Activated CD8-positive, alpha-beta memory T cell treated with anti-CD3 and anti-CD28 coated beads, Interleukin-2, amount 10 ng/mL, durations not matched to agents 7 days and 5 days (primary cell): ENCODE results near the gene WWOX. TPM values are rescaled to one million over a fixed set of nuclear protein-coding genes. Genes with fewer than 3 reads are reported as not detected.
A peak's percentile ranks its signal among the peaks of the same experiment; 100 is the strongest.

Experiments used
- ATAC-seq: fragments of 150-1000 bp; cut with Tn5 transposase; one replicate; pipeline ENCODE4 v1.10.0; 2021; ENCODE audit warnings: moderate library complexity
- CTCF ChIA-PET: fragments of 350-600 bp; sonication (Branson Sonifier 250); formaldehyde crosslinking; loops from one replicate; lab custom pipeline; 2021; ENCODE audit warnings: antibody characterized with exemption; lab: Charles Lee
- DNase-seq: peaks from one replicate; pipeline ENCODE4 v3.0.0-alpha.2; 2020
- H3K27ac Mint-ChIP-seq: one replicate; pipeline ENCODE4 v1.8.0; 2021; ENCODE audit warnings: mild to moderate bottlenecking, mixed read lengths
- H3K27me3 Mint-ChIP-seq: one replicate; pipeline ENCODE4 v1.8.0; 2021; ENCODE audit warnings: mixed read lengths
- H3K36me3 Mint-ChIP-seq: one replicate; pipeline ENCODE4 v1.8.0; 2021; ENCODE audit warnings: mild to moderate bottlenecking, mixed read lengths
- H3K4me1 Mint-ChIP-seq: one replicate; pipeline ENCODE4 v1.8.0; 2021; ENCODE audit warnings: mixed read lengths
- H3K4me3 Mint-ChIP-seq: one replicate; pipeline ENCODE4 v1.8.0; 2021; ENCODE audit warnings: mild to moderate bottlenecking, moderate library complexity, mixed read lengths
- H3K9me3 Mint-ChIP-seq: one replicate; pipeline ENCODE4 v1.8.0; 2022; ENCODE audit warnings: low read depth, mixed read lengths
- total RNA-seq, 2 experiments: library from RNA; stranded (reverse); gene quantifications; one replicate each; pipeline ENCODE4 v1.2.3, GENCODE V29; 2021

Gene WWOX
- total RNA-seq, 2 experiments from 2014 or later: 25.2 to 38.8 TPM

GRCh38 chr16:79089735-79090284 lies 990.4 kb downstream of the WWOX start:
- peak overlapping the region; percentile 80 for H3K27ac Mint-ChIP-seq
- H3K36me3 Mint-ChIP-seq: peaks cover 3% of the 10 kb centered on the region
- peak; percentile 85 for DNase-seq
- CTCF ChIA-PET: interaction anchor here (1.4 kb wide), 1 partner anchor 12 kb away, joined by 3 read pairs; no protein-coding TSS in a partner anchor
- peak overlapping the region; percentile 44 for H3K4me3 Mint-ChIP-seq
- peaks cover 27% of the 10 kb centered on the region for H3K27me3 Mint-ChIP-seq
- H3K9me3 Mint-ChIP-seq: no peaks in the 10 kb centered on the region
- ATAC-seq: peak; percentile 76
- H3K4me1 Mint-ChIP-seq: peaks cover 41% of the 10 kb centered on the region

GRCh38 chr16:79090966-79091365 lies 991.5 kb downstream of the WWOX start:
- DNase-seq (no peak), ATAC-seq (no peak)
- no peaks in the 10 kb centered on the region for H3K9me3 Mint-ChIP-seq
- H3K4me3 Mint-ChIP-seq: no peak overlapping the region
- peaks cover 40% of the 10 kb centered on the region for H3K4me1 Mint-ChIP-seq
- H3K27me3 Mint-ChIP-seq: peaks cover 32% of the 10 kb centered on the region
- CTCF ChIA-PET: no interaction called here
- no peak overlapping the region for H3K27ac Mint-ChIP-seq
- peaks cover 3% of the 10 kb centered on the region for H3K36me3 Mint-ChIP-seq

GRCh38 chr16:79092846-79093245 lies 993.4 kb downstream of the WWOX start:
- Mint-ChIP-seq H3K9me3 (no peaks in the 10 kb centered on the region), H3K4me3 (no peak overlapping the region), H3K27me3 (peaks cover 35% of the 10 kb centered on the region), H3K36me3 (peaks cover 3% of the 10 kb centered on the region), H3K4me1 (peaks cover 40% of the 10 kb centered on the region), H3K27ac (no peak overlapping the region)
- DNase-seq (no peak), ATAC-seq (no peak)
- CTCF ChIA-PET: no interaction called here

- Mint-ChIP-seq H3K4me1 (peaks cover 40% of the 10 kb centered on the region), H3K9me3 (no peaks in the 10 kb centered on the region), H3K27ac (no peak overlapping the region), H3K4me3 (no peak overlapping the region), H3K27me3 (peaks cover 35% of the 10 kb centered on the region), H3K36me3 (peaks cover 3% of the 10 kb centered on the region)
- DNase-seq: peak; percentile 55
- ATAC-seq: peak; percentile 35
- CTCF ChIA-PET: no interaction called here
Measured at GRCh38 chr16:79093554-79093967, 994.1 kb downstream of the WWOX start.

GRCh38 chr16:79096246-79096645 lies 996.8 kb downstream of the WWOX start:
- H3K27me3 Mint-ChIP-seq: peaks cover 47% of the 10 kb centered on the region

GRCh38 chr16:79097166-79097565 lies 997.7 kb downstream of the WWOX start:
- Mint-ChIP-seq H3K36me3 (peaks cover 2% of the 10 kb centered on the region), H3K4me3 (no peak overlapping the region), H3K4me1 (peaks cover 14% of the 10 kb centered on the region), H3K27ac (no peak overlapping the region), H3K9me3 (no peaks in the 10 kb centered on the region), H3K27me3 (peaks cover 49% of the 10 kb centered on the region)
- DNase-seq (no peak), ATAC-seq (no peak)
- CTCF ChIA-PET: no interaction called here

More at GRCh38 chr16:79096246-79096645, 996.8 kb downstream of the WWOX start:
- H3K27ac Mint-ChIP-seq: no peak overlapping the region
- CTCF ChIA-PET: no interaction called here
- H3K4me1 Mint-ChIP-seq: peaks cover 17% of the 10 kb centered on the region
- H3K36me3 Mint-ChIP-seq: peaks cover 2% of the 10 kb centered on the region
- H3K4me3 Mint-ChIP-seq: no peak overlapping the region
- no peak for ATAC-seq
- H3K9me3 Mint-ChIP-seq: no peaks in the 10 kb centered on the region
- DNase-seq: no peak

GRCh38 chr16:79097771-79098170 lies 998.3 kb downstream of the WWOX start:
- Mint-ChIP-seq H3K27ac (no peak overlapping the region), H3K9me3 (no peaks in the 10 kb centered on the region), H3K4me3 (no peak overlapping the region), H3K27me3 (peaks cover 49% of the 10 kb centered on the region), H3K36me3 (peaks cover 2% of the 10 kb centered on the region), H3K4me1 (peaks cover 10% of the 10 kb centered on the region)
- DNase-seq: no peak
- CTCF ChIA-PET: no interaction called here
- ATAC-seq: no peak

- Mint-ChIP-seq H3K27me3 (peaks cover 48% of the 10 kb centered on the region), H3K4me3 (no peak overlapping the region), H3K9me3 (no peaks in the 10 kb centered on the region), H3K4me1 (peaks cover 1% of the 10 kb centered on the region), H3K27ac (no peak overlapping the region), H3K36me3 (peaks cover 2% of the 10 kb centered on the region)
- DNase-seq: no peak
- ATAC-seq: no peak
- CTCF ChIA-PET: no interaction called here
Measured at GRCh38 chr16:79098907-79099306, 999.5 kb downstream of the WWOX start.

GRCh38 chr16:79099716-79100115 lies 1000.3 kb downstream of the WWOX start:
- Mint-ChIP-seq H3K27ac (no peak overlapping the region), H3K27me3 (peaks cover 44% of the 10 kb centered on the region), H3K4me1 (no peaks in the 10 kb centered on the region), H3K9me3 (no peaks in the 10 kb centered on the region), H3K4me3 (no peak overlapping the region), H3K36me3 (peaks cover 2% of the 10 kb centered on the region)
- ATAC-seq: no peak
- no peak for DNase-seq
- CTCF ChIA-PET: no interaction called here

- CTCF ChIA-PET: interaction anchor here (0.7 kb wide), 1 partner anchor 1425 kb away, joined by 3 read pairs; no protein-coding TSS in a partner anchor
- no peak for ATAC-seq
- no peak for DNase-seq
- Mint-ChIP-seq H3K36me3 (peaks cover 2% of the 10 kb centered on the region), H3K27me3 (peaks cover 38% of the 10 kb centered on the region), H3K27ac (no peak overlapping the region), H3K9me3 (no peaks in the 10 kb centered on the region), H3K4me3 (no peak overlapping the region), H3K4me1 (no peaks in the 10 kb centered on the region)
Measured at GRCh38 chr16:79100447-79100846, 1001.0 kb downstream of the WWOX start.

GRCh38 chr16:79101491-79101890 lies 1002.0 kb downstream of the WWOX start:
- Mint-ChIP-seq H3K4me3 (no peak overlapping the region), H3K9me3 (no peaks in the 10 kb centered on the region), H3K27ac (no peak overlapping the region), H3K27me3 (peaks cover 33% of the 10 kb centered on the region), H3K36me3 (peaks cover 2% of the 10 kb centered on the region), H3K4me1 (no peaks in the 10 kb centered on the region)
- ATAC-seq: no peak
- no peak for DNase-seq
- CTCF ChIA-PET: no interaction called here

- Mint-ChIP-seq H3K27me3 (peaks cover 17% of the 10 kb centered on the region), H3K36me3 (peaks cover 2% of the 10 kb centered on the region), H3K9me3 (no peaks in the 10 kb centered on the region), H3K4me3 (no peak overlapping the region), H3K27ac (no peak overlapping the region), H3K4me1 (no peaks in the 10 kb centered on the region)
- DNase-seq (no peak), ATAC-seq (no peak)
- CTCF ChIA-PET: no interaction called here
Measured at GRCh38 chr16:79104567-79104966, 1005.1 kb downstream of the WWOX start.

- Mint-ChIP-seq H3K4me1 (no peaks in the 10 kb centered on the region), H3K27me3 (peaks cover 7% of the 10 kb centered on the region), H3K9me3 (no peaks in the 10 kb centered on the region), H3K36me3 (no peaks in the 10 kb centered on the region), H3K27ac (no peak overlapping the region), H3K4me3 (no peak overlapping the region)
- no peak for ATAC-seq
- no peak for DNase-seq
- CTCF ChIA-PET: no interaction called here
Measured at GRCh38 chr16:79107301-79107700, 1007.8 kb downstream of the WWOX start.

- peaks cover 3% of the 10 kb centered on the region for H3K27me3 Mint-ChIP-seq
- no peak for ATAC-seq
- DNase-seq: no peak
- no peaks in the 10 kb centered on the region for H3K36me3 Mint-ChIP-seq
- no peak overlapping the region for H3K27ac Mint-ChIP-seq
- CTCF ChIA-PET: no interaction called here
- no peak overlapping the region for H3K4me3 Mint-ChIP-seq
- no peaks in the 10 kb centered on the region for H3K4me1 Mint-ChIP-seq
- no peaks in the 10 kb centered on the region for H3K9me3 Mint-ChIP-seq
Measured at GRCh38 chr16:79109771-79110170, 1010.3 kb downstream of the WWOX start.
